GM21723 (cell line): ENCODE measurements around the gene MT1B.
"Not testable (repeated sequence)": the region's sequence is repeated elsewhere in the genome, so short reads cannot be mapped to it uniquely, and the experiment has no call there.

Source experiments
- ATAC-seq: cut with Tn5 transposase; IDR thresholded peaks from one replicate; pipeline ENCODE4 v1.9.1; 2021; ENCODE audit warnings: mild to moderate bottlenecking, moderate library complexity; ENCODE audit not compliant: unreplicated experiment

Gene MT1B

DNA sequence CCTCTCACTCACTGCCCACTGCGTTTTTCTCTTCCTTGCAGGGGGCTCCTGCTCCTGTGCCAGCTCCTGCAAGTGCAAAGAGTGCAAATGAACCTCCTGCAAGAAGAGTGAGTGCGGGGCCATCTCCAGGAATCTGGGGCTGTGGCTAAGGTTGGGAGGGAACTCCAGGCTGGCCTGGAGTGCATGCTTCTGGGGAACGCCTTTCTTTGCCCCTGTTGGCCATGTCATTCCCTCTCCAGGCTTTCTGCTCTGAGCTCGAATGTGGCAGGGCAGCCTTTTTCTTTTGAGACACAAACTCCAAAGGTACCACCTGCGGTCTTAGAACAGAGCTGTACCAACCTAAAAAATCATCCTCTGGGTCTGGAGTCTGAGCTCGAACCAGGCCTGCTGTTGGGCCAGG, 33.5 kb upstream of the MT1B start:
- no peak for ATAC-seq

- ATAC-seq: no peak
Measured at GRCh38 chr16:56620339-56620897, 31.3 kb upstream of the MT1B start.

- not testable (repeated sequence) for ATAC-seq
Measured at GRCh38 chr16:56621665-56622445, 29.8 kb upstream of the MT1B start.

DNA sequence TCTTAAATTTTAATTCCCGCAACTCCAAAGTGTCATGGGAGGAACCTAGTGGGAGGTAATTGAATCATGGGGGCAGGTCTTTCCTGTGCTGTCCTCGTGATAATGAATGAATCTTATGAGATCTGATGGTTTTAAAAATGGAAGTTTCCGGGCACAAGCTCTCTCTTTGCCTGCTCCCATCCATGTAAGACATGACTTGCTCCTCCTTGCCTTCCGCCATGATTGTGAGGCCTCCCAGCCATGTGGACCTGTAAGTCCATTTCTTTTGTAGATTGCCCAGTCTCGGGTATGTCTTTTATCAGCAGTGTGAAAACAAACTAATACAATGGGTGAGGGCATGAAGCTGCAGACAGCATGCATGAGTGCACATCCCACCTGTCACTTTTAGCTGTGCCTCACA, 28.5 kb upstream of the MT1B start:
- not testable (repeated sequence) for ATAC-seq

- no peak for ATAC-seq
Measured at GRCh38 chr16:56623637-56624036, 28.0 kb upstream of the MT1B start.

- ATAC-seq: no peak
Measured at GRCh38 chr16:56625140-56625942, 26.3 kb upstream of the MT1B start, which contains the start of gene MT1E. MT1E (plus strand) TSS chr16:56625781; CDS start chr16:56625852, 71 bp downstream.

GRCh38 chr16:56625943-56626654, 25.6 kb upstream of the MT1B start:
- no peak for ATAC-seq

DNA sequence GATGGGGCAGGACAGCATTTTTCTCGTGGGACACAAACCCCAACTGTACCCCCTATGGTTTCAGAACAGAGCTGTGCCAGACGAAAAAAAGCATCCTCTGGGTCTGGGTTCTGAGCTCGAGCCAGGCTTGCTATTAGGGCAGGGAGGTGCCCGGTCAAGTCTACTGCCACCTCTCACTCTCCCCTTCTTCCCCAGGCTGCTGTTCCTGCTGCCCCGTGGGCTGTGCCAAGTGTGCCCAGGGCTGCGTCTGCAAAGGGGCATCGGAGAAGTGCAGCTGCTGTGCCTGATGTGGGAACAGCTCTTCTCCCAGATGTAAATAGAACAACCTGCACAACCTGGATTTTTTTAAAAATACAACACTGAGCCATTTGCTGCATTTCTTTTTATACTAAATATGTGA, 25.0 kb upstream of the MT1B start:
- no peak for ATAC-seq

DNA sequence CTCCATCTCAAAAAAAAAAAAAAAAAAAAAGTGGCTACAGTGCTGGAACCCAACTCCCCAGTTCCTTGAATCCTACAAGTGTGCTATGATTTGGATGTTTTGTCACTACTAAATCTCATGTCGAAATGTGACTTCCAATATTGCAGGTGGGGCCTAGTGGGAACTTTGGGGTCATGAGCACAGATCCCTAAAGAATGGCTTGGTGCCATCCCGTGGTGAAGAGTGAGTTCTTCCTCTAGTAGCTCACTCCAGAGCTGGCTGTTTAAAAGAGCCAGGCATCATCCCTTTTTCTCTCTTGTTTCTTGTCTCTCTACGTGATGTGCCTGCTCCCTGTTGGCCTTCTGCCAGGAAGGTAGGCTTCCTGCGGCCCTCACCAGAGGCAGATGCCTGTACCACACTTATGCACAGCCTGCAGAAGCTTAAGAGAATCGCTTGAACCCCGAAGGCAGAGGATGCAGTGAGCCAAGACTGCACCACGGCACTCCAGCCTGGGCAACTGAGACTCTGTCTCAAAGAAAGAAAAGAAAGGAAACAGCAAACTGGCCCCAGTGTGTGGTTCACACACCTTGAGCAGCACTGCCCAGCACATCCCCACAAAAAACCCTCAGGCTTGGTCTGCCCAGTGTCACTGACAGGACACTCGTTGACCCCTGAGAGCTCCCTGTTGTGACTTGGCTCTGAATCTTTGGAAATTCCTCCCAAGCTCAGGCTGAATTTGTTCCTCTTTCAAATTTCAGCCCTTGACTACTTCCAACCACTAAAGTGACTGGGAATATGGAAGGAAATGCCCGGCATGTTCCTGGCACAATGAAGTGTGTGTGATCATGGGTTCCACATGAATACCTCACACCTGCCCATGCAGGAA, 23.0 kb upstream of the MT1B start:
- ATAC-seq: no peak

- no peak for ATAC-seq
Measured at GRCh38 chr16:56629531-56629930, 22.2 kb upstream of the MT1B start.

- peak; percentile 87 for ATAC-seq
Measured at GRCh38 chr16:56630134-56630533, 21.6 kb upstream of the MT1B start.

- no peak for ATAC-seq
Measured at GRCh38 chr16:56631197-56631596, 20.5 kb upstream of the MT1B start.

GRCh38 chr16:56631832-56632155, 19.9 kb upstream of the MT1B start:
- no peak for ATAC-seq

DNA sequence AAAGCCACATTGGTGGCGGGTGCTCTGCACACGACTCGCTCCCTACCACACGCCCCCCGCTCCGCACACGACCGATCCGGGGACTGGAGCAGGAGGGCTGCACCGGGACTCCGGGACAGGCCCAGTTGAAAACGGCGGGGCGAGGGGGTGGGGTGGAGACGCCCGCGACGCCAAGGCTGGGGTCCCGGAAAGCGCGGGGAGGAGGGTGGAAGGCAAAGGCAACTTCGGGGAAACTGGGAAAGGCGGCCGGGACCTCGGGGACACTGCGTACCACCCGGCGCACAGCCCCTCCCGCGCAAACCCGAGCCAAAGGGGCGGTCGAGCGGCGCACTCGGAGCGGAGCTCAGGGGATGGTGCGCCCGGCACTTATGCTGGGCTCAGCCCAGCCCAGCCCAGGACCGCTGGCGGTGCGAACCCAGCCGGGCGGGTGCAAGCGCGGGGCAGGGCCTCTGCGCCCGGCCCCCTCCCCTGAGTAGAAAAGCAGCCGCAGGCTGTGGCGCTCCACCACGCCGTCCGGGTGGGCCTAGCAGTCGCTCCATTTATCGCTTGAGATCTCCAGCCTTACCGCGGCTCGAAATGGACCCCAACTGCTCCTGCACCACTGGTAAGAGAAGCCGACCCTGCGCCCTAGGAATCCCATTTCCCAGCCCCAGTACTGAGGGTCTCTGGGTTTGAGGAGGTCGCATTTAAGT, 19.4 kb upstream of the MT1B start, which contains the start of gene MT1M:
Gene MT1M, plus strand, starts transcription at position 504 of the 692 bp plus-strand sequence. Its CDS starts 73 bp downstream, at position 577.
- no peak for ATAC-seq

DNA sequence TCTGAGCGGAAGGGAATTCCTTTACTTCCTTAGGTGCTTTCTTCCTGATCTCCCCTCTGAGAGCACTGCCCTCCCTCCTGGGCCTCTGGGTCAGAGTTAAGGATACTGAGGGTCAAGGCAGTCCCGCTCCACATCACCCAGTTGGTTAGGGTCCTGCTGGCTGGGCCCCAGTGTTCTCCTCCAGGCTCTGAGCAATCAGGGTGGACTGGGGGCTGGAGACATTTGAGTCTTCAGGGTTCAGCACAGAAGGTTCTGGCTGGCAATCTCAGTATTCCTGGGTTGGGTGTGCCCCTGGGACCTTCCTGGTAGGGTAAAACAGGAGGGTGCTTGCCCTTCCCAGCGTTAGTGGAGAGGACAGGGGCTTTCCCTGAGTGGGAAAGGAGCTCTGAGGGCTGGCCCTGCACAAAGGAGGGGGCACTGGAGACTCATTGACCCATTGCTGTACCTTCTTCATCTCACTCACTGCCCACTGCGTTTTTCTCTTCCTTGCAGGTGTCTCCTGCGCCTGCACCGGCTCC, 18.8 kb upstream of the MT1B start:
- no peak for ATAC-seq

- no peak for ATAC-seq
Measured at GRCh38 chr16:56633535-56633934, 18.2 kb upstream of the MT1B start.

DNA sequence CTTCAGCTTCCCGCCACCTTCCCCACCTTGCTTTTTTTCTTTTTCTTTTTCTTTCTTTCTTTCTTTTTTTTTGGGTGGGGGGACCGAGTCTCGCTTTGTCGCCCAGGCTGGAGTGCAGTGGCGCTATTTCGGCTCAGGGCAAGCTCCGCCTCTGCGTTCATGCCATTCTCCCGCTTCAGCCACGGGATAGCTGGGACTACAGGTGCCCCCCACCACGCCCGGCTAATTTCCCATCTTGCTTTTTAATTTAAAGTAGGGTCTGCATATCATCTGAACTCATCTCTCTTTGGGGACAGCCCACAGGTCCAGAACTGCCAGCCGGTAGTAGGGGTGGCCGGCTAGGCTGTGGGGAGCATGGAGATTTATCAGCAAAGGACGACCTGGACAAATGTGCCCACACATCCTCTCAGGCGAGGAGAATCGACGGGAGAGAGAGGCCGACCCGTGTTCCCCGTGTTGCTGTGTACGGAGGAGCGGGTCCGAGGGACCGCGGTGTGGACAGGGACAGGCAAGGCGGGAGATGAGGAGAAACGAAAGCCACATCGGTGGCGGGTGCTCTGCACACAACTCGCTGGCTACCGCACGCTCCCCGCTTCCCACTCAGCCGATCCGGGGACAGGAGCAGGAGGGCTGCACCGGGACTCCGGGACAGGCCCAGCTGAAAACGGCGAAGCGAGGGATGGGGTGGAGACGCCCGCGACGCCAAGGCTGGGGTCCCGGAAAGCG, 16.8 kb upstream of the MT1B start:
- no peak for ATAC-seq

- no peak for ATAC-seq
Measured at GRCh38 chr16:56635441-56635967, 16.2 kb upstream of the MT1B start.
